HG02623 (cell line): ENCODE data around the gene PLCB1.

Experiments used
- ATAC-seq: cut with Tn5 transposase; IDR thresholded peaks from one replicate; pipeline ENCODE4 v1.9.1; 2021; ENCODE audit warnings: moderate library complexity; ENCODE audit not compliant: unreplicated experiment

Gene PLCB1

DNA sequence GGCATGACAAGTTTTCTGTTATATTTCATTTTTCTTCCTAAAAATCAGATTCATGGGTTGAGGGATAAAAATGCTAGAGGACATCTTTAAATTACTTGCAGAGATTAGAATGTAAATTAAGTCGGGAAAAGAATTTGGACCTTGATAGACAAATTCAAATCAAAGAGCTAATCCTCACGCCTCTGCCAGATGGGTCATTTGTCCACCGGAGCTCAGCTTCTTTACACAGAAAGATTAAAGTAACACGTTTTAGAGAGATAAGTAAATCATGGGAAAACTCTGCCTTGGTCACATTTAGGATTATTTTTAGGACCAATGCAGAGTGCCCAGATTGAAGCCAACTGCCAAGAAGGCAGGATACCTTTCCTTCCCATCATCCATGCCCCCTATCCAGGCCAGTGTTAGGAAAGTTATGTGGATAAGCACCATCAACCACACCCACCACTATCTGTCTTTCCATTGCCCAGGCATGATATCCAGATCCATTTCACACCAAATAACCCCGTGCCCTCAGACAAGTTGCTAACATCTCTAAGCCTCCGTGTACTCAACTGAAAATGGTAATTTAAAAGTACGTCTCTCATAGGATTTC lies 539.4 kb downstream of the PLCB1 start:
- ATAC-seq, result no peak

DNA sequence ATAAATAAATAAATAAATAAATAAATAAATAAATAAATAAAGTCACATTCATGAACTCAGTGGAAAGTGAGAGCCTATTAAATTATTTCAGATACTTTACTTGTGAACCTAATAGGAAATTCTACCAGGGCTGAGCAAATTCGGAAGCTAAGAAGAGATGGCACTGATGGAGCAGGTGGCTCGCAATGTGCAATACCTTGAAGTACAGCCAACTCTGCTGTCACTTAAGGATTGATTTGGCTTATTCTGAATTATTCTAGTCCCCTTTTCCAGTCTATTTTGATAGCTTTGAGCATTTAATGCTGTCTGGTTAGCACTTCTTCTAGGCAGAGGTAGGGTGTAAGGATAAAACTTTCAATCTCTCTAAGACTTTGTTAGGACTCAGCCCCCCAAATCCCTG lies 541.0 kb downstream of the PLCB1 start:
- no peak for ATAC-seq

DNA sequence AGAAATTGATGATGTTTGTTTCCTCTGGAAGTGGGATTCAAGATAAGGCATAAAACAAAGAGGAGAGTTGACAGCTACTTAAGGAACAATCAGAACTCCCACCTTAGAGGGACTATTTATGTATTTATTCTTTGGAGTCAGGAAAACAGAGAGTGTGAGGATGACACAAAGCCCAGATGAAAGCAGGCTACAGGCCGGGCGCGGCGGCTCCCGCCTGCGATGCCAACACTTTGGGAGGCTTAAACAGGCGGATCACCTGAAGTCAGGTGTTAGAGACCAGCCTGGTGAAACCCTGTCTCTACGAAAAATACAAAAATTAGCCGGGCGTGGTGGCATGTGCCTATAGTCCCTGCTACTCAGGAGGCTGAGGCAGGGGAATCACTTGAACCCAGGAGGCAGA lies 543.8 kb downstream of the PLCB1 start:
- ATAC-seq, result no peak

DNA sequence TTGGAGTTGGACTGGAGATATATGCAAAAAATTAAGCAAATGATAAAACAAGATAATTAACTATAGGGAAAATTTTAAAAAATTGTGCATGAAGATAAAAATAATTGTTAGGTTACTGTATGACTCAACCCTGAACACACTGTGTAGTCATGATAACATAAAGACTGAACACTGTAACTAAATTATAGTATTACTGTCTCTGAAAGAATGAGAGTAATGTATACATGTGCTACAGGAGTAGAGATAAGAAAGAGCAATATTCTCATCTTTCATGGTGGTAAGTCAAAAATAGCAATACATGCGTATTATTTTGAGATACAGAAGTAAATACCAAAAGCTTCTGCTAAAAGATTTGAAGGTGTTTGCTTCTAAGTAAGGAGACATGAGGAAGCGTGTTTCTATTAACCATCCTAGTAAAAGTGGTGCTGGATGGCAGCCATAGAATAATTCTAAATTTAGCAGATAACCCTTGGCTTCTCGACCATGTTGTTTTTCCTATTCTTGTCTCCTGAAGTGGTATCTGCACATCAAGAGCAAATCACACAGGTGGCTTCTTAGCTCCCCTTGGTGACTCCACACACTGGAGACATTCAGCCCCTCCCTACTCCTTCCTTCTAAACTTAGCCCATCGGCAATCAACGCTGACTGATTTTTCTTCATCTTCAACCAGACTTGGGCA lies 546.2 kb downstream of the PLCB1 start:
- no peak for ATAC-seq

DNA sequence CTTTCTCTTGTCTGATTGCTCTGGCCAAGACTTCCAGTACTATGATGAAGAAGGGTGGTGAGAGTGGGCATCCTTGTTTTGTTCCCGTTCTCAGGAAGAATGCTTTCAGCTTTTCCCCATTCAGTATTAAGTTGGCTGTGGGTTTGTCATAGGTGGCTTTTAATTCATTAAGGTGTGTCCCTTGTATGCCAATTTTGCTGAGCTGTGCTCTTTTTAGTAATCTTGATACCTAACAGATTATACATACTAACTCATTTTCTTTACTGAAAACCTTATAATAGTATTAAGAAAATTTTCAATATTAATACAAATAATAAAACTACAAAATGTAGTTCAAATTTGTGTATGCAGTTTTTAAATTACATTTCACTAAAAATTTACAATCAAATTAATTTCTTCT lies 557.3 kb downstream of the PLCB1 start:
- no peak for ATAC-seq

DNA sequence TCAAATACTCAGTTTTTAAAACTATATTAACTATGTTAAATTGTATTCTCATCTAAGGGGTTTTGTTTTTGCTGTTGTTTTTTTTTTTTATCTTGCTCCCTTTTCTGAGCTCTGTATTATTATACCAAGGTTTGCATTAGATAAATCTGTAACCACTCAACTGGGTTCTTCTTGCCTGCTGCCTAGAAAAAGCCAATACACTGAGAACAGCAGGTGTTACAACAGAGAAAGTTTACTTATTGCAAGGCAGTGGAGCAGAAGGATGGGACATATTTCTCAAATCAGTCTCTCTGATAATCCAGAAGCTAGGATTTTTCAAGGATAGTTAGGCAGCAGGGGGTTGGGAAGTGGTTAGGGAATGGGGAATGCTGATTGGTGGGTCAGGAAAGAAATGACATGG lies 558.0 kb downstream of the PLCB1 start:
- no peak for ATAC-seq

DNA sequence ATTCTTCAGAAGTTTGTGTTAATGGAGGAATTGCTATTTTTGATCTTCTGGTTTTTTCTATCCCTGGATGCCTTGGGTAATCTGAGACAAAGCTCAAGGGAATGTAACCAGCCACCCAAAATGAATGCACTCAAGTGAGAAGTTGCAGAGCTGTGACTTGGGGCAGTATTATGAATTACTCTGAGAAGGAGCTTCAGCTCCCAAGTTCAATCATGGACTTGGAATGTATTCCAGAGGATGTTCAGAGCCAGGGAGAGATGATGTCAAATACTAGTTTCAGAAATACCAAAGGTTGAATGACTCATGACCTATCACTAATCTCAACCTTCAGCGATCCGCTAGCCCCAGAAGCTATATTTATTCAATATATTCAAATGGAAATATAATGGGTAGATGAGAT lies 561.6 kb downstream of the PLCB1 start:
- ATAC-seq, result no peak

DNA sequence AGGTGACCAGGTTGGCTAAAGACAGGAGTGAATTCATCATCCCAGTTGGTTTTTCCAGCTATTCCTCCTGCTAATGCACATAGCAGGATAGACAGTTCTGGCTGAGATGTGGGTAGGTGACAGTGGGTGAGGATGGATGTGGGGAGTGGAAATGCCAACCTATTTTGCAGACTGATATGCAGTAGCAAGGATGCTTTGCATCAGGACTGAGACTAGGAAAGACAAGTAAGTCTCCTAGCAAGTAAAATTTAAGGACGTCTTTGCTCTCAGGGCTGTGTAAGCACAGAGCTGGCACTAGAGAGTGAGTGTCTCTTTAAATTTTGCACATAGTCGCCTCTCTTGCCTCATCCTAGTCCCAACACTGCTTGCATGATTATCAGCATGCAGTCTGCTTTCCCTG lies 568.7 kb downstream of the PLCB1 start:
- no peak for ATAC-seq

DNA sequence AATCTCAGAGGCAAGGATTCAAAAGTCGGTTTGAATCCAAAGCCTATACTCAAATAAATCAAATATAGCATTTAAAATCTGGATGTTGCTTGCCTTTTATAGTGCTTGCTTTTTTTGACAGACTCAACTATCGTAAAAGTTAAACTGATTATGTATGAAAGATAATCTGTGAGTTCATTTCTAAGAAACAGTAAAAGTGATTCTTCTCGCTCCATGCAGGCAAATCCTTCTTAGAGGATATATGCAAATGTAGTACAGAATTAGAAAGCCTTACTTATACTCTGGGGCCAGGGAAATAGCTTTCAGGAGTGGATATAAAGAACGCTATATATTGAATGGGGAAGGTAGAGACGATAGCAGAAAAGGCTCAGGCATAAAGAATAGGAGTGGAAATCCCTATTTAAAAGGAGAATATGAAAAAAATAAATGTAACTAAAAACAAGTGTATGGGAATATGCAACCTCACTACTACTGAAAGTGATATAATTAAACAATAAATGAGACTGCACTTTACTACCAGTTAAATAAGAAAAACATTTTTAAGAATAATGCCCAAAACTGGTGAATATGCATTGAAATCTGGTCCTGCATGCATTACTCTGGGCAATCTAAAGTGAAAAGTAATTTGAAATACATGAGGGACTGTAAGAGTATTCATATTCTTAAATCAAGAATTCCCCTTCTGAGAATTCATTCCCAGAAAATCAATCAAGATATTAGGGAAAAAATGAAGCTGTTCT lies 575.1 kb downstream of the PLCB1 start:
- ATAC-seq, result no peak

DNA sequence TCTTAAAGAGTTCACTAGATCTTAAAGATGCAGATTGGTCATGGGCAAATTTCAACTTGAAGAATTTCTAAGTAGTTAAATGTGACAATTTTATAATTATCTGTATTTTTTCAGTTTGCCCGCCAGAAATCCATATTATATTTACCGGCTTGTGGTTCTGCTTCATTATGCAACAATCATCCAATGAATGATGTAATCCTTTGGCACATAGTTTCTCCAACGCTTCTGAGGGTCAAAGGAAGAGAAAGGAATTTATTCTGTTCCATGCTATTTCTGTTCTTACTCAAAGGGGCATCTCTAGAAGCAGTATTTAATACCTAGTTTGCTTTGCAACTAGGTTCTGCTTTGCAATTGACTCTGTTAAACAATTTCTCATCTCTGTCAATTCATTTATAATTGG lies 577.6 kb downstream of the PLCB1 start:
- no peak for ATAC-seq

DNA sequence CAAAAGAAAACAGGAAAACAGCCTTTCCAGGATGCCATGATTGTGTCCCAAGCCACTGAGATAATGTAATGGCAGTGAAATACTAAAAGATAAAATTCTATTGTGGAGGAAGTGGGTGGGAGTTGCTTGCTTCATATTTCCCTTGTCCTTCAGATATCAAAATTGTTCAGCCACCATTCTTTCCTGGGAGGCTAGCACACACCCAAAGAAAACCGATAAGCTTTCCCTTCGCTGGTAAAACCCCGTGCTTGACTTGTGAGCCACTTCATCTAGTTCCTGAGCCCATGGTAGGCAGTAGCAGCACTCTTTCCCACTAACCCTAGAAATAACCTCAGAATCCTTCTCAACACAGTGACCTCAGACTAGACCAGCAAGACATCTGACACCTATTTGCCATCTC lies 579.4 kb downstream of the PLCB1 start:
- no peak for ATAC-seq

DNA sequence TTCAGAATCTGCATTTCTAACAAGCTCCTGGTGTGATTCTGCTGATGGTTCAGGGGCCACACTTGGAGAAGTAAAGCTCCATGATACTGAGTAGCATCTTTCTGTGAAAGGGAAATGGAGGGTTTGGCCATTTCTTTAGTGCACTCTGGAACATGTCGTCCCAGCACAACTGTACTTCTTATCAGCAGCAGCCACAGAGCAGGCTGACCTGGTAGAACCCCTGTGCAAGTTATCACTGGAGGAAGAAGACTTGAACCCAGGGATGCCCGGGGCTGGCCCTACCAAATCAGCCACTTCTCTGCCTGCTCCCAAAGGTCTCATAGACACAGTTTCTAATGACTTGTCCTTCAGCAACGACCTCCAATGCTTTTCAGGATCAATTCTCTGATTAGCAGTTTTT lies 582.1 kb downstream of the PLCB1 start:
- no peak for ATAC-seq

DNA sequence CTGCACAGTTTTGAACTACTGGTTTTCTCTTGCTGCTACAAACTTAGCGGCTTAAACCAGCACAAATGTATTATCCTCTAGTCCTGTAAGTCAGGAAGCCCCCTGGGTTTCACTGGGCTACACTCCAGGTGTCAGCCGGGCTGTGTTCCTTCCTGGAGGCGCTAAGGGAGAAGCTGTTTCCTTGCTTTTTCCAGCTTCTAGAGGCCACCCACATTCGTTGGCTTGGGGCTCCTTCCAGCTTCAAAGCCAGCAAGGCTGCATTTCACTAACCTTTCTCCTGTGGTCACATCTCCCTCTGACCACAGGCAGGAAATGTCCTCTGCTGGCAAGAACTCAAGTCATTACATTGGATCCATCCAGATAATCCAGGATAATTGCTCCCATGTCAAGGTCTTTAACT lies 586.2 kb downstream of the PLCB1 start:
- ATAC-seq, result no peak

DNA sequence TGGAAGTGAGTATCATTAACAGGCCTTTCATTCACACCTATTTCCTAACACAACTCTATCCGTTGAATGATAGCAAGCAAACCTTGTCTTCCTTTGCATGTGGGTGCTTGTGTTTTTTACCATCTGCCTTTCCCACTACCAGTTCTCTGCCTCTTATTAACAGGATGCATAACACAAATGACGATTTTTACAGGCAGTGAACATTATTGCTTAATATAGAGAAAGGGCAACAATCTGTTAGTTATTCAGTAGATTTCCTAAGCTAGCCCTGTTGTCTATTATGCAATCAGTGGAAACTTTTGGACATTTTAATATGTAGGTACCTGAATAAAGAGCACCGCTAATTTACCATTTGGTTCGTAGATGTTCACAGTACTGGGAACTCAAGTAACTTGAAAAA lies 588.0 kb downstream of the PLCB1 start:
- ATAC-seq, result no peak

DNA sequence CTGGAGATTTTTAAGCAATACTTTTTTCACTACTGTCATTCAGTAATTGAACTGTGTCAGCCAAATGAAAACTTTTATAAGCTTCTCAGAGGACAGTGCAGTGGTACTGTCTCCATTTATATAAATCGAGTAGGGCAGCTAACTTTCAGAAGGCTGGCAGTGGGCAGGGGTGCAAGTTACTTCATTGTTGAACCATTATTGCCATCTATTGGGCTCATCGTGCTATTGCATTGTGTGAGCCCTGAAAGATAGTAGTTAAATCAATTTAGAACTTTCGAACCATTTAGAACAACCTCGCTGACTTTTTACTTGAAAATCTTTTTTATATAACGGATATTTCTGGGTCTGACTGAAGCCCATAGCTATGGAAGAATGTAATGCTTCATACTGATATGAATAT lies 589.0 kb downstream of the PLCB1 start:
- no peak for ATAC-seq

DNA sequence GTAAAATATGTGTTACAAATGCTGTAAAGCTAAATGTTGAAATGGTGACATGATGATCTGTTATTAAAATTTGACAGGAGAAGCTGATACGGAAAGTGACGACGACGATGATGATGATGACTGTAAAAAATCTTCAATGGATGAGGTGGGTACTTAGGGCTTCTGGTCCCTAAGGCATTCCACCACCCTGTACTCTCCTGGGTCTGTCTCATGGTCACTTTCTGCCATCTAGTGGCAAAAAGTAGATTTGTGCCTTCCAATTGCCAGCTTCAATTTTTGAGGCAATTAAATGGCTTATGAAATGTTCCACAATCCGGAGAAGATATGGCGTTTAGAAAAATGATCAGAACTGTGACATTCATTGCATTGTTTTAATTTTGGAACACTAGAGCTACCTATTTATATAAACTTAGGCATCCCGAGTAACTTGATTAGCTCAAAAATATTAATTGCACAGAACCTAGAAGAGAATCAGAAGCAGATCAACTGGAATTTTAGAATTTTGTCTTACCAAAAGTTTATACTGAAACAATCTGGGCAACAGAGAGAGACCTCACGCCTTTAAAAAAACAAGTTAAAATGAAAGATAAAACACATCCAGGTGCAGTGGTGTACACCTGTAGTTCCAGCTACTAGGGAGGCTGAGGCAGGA lies 590.3 kb downstream of the PLCB1 start:
- peak; percentile 77 for ATAC-seq

DNA sequence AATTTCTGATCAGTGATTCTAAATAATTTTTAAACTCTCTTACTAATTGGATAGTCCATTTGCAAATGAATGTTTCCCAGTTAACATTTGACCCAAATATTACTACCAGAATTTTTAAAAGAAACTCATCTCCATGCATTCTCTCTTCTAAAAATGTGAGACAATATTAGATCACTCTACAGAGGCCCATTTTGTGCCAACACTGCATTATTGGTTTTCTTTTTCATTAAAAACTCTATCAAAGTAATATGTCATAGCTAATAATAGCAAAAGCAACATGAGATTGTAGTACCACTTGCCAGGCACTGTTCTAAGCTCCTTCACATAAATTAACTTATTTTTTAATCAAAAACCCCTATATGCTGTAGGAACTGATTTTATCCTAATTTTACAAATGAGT lies 591.2 kb downstream of the PLCB1 start:
- ATAC-seq, result no peak

DNA sequence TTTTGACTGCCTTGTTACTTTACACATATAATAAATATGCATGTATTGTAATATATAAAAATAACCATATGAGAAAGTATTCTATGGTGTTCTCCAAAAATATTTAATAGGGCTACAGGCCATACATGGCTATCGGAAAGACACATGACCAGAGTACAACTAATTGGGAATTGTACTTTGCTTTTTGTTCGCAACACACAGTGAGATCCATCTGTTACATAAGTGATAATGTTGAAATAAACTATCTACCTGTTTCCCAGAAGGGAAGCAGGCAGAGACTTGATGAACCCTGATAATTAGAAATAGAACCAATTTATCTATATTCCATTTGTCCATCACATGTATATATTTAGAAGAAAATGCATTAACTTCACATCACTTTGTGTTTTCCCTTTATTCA lies 592.8 kb downstream of the PLCB1 start:
- ATAC-seq, result no peak

DNA sequence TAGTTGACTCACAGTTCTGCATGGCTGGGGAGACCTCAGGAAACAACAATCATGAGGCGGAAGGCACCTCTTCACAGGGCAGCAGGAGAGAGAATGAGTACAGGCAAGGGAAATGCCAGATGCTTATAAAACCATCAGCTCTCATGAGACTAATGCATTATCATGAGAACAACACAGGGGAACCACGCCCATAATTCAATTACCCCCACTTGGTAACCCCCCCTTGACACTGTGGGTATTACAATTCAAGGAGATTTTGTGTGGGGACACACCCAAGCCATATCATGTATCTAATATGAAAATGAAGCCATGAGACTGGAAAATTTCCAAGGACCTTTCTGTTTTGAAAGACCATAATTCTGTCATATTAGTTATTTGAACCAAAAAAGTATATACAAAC lies 594.4 kb downstream of the PLCB1 start:
- ATAC-seq, result no peak

DNA sequence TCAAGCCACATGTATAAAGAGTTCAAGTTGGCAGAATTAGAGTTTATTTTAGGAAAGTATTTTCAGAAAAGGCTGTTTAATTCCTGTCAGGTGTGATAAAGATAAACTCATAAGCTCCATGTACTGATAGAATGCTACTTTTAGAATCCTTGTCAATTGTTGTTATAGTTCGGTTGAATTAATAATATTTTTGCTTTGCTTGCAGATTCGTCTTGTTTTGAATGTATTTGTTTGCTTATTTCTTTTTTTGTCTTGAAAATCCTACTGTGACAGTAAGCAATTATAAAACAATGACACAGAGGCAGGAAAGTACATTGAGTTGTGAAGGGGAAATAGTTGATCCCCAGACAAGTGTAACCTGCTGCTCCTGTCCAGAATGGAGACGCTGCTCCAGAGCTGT lies 602.9 kb downstream of the PLCB1 start:
- no peak for ATAC-seq

DNA sequence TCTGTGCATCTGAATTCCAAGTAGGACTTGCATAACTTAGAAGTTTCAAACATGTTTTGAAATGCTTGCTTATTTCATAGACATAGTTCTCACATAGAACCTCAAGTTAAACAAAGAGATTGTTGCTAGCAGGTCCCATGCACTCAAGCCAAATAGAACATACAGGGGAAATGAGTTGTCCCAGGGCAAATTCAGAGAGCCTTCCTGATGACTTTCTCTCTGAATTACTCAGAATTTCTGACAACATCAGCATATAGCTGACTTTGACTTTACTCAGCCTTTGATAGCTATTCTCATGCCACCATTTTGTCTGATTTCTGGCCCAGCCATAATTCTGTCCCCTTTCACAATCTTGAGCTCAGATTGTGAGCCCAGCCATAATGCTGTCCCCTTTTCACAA lies 603.6 kb downstream of the PLCB1 start:
- no peak for ATAC-seq

DNA sequence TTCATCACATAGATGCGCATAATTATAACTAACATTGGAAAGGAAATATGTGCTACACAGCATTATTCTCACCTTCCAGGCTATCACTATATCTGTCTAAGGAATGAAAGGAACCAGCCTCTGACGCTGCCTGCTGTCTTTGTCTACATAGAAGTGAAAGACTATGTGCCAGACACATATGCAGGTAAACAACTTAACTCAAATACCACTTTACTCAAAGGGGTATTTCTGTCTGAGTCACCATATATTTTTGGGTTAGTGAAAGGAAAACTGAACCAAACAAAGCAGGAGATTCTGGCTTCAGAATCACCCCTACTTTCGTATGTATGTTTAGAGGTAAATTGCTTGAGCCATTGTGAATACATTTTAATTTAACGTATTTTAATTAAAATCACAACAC lies 608.2 kb downstream of the PLCB1 start:
- ATAC-seq, result peak; percentile 75
